ENCODE results near the gene PSEN1. TPM values are rescaled to one million over a fixed set of nuclear protein-coding genes. Genes with fewer than 3 reads are reported as not detected.

The PSEN1 gene
- total and polyA plus RNA-seq, 2 of the 8 experiments (the other 6 are each of a cell fraction or from before 2014, with no cell fraction given): 10.1 to 38.7 TPM

DNA sequence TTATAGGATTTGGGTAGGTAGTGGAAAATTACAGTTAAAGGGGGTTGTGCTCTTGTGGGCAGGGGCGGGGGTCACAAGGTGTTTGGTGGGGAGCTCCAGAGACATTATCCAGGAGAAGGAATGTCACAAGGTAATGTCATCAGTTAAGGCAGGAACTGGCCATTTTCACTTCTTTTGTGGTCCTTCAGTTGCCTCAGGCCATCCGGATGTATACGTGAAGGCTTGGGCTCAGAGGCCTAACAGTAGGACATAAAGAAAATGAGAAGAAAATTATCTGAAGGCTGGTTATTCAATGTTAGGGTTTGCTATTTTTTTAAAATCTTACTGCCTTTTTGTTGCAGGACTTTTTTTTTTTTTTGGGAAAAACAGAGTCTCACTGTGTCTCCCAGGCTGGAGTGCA lies 2.5 kb upstream of the PSEN1 start (continued):
- TF ChIP-seq, protein P1, sequence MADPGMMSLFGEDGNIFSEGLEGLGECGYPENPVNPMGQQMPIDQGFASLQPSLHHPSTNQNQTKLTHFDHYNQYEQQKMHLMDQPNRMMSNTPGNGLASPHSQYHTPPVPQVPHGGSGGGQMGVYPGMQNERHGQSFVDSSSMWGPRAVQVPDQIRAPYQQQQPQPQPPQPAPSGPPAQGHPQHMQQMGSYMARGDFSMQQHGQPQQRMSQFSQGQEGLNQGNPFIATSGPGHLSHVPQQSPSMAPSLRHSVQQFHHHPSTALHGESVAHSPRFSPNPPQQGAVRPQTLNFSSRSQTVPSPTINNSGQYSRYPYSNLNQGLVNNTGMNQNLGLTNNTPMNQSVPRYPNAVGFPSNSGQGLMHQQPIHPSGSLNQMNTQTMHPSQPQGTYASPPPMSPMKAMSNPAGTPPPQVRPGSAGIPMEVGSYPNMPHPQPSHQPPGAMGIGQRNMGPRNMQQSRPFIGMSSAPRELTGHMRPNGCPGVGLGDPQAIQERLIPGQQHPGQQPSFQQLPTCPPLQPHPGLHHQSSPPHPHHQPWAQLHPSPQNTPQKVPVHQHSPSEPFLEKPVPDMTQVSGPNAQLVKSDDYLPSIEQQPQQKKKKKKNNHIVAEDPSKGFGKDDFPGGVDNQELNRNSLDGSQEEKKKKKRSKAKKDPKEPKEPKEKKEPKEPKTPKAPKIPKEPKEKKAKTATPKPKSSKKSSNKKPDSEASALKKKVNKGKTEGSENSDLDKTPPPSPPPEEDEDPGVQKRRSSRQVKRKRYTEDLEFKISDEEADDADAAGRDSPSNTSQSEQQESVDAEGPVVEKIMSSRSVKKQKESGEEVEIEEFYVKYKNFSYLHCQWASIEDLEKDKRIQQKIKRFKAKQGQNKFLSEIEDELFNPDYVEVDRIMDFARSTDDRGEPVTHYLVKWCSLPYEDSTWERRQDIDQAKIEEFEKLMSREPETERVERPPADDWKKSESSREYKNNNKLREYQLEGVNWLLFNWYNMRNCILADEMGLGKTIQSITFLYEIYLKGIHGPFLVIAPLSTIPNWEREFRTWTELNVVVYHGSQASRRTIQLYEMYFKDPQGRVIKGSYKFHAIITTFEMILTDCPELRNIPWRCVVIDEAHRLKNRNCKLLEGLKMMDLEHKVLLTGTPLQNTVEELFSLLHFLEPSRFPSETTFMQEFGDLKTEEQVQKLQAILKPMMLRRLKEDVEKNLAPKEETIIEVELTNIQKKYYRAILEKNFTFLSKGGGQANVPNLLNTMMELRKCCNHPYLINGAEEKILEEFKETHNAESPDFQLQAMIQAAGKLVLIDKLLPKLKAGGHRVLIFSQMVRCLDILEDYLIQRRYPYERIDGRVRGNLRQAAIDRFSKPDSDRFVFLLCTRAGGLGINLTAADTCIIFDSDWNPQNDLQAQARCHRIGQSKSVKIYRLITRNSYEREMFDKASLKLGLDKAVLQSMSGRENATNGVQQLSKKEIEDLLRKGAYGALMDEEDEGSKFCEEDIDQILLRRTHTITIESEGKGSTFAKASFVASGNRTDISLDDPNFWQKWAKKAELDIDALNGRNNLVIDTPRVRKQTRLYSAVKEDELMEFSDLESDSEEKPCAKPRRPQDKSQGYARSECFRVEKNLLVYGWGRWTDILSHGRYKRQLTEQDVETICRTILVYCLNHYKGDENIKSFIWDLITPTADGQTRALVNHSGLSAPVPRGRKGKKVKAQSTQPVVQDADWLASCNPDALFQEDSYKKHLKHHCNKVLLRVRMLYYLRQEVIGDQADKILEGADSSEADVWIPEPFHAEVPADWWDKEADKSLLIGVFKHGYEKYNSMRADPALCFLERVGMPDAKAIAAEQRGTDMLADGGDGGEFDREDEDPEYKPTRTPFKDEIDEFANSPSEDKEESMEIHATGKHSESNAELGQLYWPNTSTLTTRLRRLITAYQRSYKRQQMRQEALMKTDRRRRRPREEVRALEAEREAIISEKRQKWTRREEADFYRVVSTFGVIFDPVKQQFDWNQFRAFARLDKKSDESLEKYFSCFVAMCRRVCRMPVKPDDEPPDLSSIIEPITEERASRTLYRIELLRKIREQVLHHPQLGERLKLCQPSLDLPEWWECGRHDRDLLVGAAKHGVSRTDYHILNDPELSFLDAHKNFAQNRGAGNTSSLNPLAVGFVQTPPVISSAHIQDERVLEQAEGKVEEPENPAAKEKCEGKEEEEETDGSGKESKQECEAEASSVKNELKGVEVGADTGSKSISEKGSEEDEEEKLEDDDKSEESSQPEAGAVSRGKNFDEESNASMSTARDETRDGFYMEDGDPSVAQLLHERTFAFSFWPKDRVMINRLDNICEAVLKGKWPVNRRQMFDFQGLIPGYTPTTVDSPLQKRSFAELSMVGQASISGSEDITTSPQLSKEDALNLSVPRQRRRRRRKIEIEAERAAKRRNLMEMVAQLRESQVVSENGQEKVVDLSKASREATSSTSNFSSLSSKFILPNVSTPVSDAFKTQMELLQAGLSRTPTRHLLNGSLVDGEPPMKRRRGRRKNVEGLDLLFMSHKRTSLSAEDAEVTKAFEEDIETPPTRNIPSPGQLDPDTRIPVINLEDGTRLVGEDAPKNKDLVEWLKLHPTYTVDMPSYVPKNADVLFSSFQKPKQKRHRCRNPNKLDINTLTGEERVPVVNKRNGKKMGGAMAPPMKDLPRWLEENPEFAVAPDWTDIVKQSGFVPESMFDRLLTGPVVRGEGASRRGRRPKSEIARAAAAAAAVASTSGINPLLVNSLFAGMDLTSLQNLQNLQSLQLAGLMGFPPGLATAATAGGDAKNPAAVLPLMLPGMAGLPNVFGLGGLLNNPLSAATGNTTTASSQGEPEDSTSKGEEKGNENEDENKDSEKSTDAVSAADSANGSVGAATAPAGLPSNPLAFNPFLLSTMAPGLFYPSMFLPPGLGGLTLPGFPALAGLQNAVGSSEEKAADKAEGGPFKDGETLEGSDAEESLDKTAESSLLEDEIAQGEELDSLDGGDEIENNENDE (IDR thresholded peaks at IDR 0.05; ENCODE audit: insufficient replicate concordance, low read length): no peak
- TF ChIP-seq, protein P2, sequence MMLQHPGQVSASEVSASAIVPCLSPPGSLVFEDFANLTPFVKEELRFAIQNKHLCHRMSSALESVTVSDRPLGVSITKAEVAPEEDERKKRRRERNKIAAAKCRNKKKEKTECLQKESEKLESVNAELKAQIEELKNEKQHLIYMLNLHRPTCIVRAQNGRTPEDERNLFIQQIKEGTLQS (IDR thresholded peaks at IDR 0.05; ENCODE audit: insufficient read depth, low read depth, low read length): no peak
- TF ChIP-seq MAX (IDR thresholded peaks at IDR 0.05): no peak
- no peak for TF ChIP-seq TBP (IDR thresholded peaks at IDR 0.05; ENCODE audit: low read depth, low read length)
- no peak for TF ChIP-seq SP4 (IDR thresholded peaks at IDR 0.05; ENCODE audit: low read length)
- no peak for TF ChIP-seq RAD21 (IDR thresholded peaks at IDR 0.05 in 1 of 2, conservative IDR thresholded peaks at IDR 0.05 in 1 of 2; ENCODE audit: low read depth in 2 of 2, low read length in 2 of 2)

Measured in H1 (cell line).